ES-I3 (cell line): Measurements from ENCODE around the gene UAP1.
"Not testable (repeated sequence)": the region's sequence is repeated elsewhere in the genome, so short reads cannot be mapped to it uniquely, and the experiment has no call there.

Source experiments
- H3K36me3 ChIP-seq: 2 replicates; pipeline ENCODE4 v1.6.1; 2013; ENCODE audit warnings: mild to moderate bottlenecking, low read length, control low read depth, moderate library complexity; ENCODE audit not compliant: insufficient read depth
- H3K4me1 ChIP-seq: 2 replicates; pipeline ENCODE4 v1.6.1; 2013; ENCODE audit warnings: mild to moderate bottlenecking, control low read depth, low read length; ENCODE audit not compliant: insufficient read depth
- H3K9ac ChIP-seq: 2 replicates; pipeline ENCODE4 v1.6.1; 2013; ENCODE audit warnings: low read depth, mild to moderate bottlenecking, low read length, moderate library complexity
- H3K9me3 ChIP-seq: 2 replicates; pipeline ENCODE4 v1.6.1; 2013; ENCODE audit warnings: mild to moderate bottlenecking, low read length, moderate library complexity; ENCODE audit not compliant: control insufficient read depth, insufficient read depth

The UAP1 gene

GRCh38 chr1:162578071-162578700, 16.7 kb downstream of the UAP1 start:
- Histone ChIP-seq H3K4me1 (no peaks in the 10 kb centered on the region), H3K9ac (no peak overlapping the region), H3K9me3 (no peaks in the 10 kb centered on the region), H3K36me3 (no peaks in the 10 kb centered on the region)

GRCh38 chr1:162578936-162579335, 17.4 kb downstream of the UAP1 start:
- no peak overlapping the region for H3K9ac ChIP-seq
- H3K36me3 ChIP-seq, result peaks cover 3% of the 10 kb centered on the region; the same call in 1 of the 2 replicates
- H3K9me3 ChIP-seq, result no peaks in the 10 kb centered on the region
- H3K4me1 ChIP-seq, result no peaks in the 10 kb centered on the region

- no peaks in the 10 kb centered on the region for H3K4me1 ChIP-seq
- H3K36me3 ChIP-seq, result peaks cover 4% of the 10 kb centered on the region; the same call in 1 of the 2 replicates
- no peak overlapping the region for H3K9ac ChIP-seq
- no peaks in the 10 kb centered on the region for H3K9me3 ChIP-seq
Measured at GRCh38 chr1:162580308-162580707, 18.8 kb downstream of the UAP1 start.

- H3K4me1 ChIP-seq, H3K9ac ChIP-seq, H3K36me3 ChIP-seq, H3K9me3 ChIP-seq: not testable (repeated sequence)
Measured at GRCh38 chr1:162582901-162583300, 21.4 kb downstream of the UAP1 start.

GRCh38 chr1:162585101-162585500, 23.6 kb downstream of the UAP1 start:
- H3K36me3 ChIP-seq, H3K4me1 ChIP-seq: not testable (repeated sequence)

GRCh38 chr1:162587347-162587746, 25.8 kb downstream of the UAP1 start:
- no peaks in the 10 kb centered on the region for H3K9me3 ChIP-seq
- H3K36me3 ChIP-seq, result peaks cover 4% of the 10 kb centered on the region; the same call in 1 of the 2 replicates
- no peak overlapping the region for H3K9ac ChIP-seq
- no peaks in the 10 kb centered on the region for H3K4me1 ChIP-seq

More at GRCh38 chr1:162585101-162585500, 23.6 kb downstream of the UAP1 start:
- not testable (repeated sequence) for H3K9me3 ChIP-seq, H3K9ac ChIP-seq

GRCh38 chr1:162587761-162588260, 26.3 kb downstream of the UAP1 start:
- peaks cover 5% of the 10 kb centered on the region for H3K36me3 ChIP-seq
- no peaks in the 10 kb centered on the region for H3K9me3 ChIP-seq
- no peak overlapping the region for H3K9ac ChIP-seq
- no peaks in the 10 kb centered on the region for H3K4me1 ChIP-seq

- no peak overlapping the region for H3K9ac ChIP-seq
- H3K9me3 ChIP-seq, result no peaks in the 10 kb centered on the region
- peaks cover 5% of the 10 kb centered on the region for H3K36me3 ChIP-seq
- H3K4me1 ChIP-seq, result no peaks in the 10 kb centered on the region
Measured at GRCh38 chr1:162590101-162590500, 28.6 kb downstream of the UAP1 start.

GRCh38 chr1:162590686-162591085, 29.2 kb downstream of the UAP1 start:
- Histone ChIP-seq H3K9me3 (no peaks in the 10 kb centered on the region), H3K4me1 (no peaks in the 10 kb centered on the region), H3K36me3 (peaks cover 5% of the 10 kb centered on the region), H3K9ac (no peak overlapping the region)

GRCh38 chr1:162596514-162597170, 35.1 kb downstream of the UAP1 start:
- no peak overlapping the region for H3K9ac ChIP-seq
- H3K9me3 ChIP-seq, result no peaks in the 10 kb centered on the region
- peaks cover 5% of the 10 kb centered on the region for H3K36me3 ChIP-seq
- H3K4me1 ChIP-seq, result no peaks in the 10 kb centered on the region

- Histone ChIP-seq H3K9me3 (no peaks in the 10 kb centered on the region), H3K9ac (no peak overlapping the region), H3K36me3 (no peaks in the 10 kb centered on the region), H3K4me1 (no peaks in the 10 kb centered on the region)
Measured at GRCh38 chr1:162599451-162599850, 37.9 kb downstream of the UAP1 start.

GRCh38 chr1:162603117-162603516, 41.6 kb downstream of the UAP1 start:
- H3K9me3 ChIP-seq, H3K9ac ChIP-seq, H3K4me1 ChIP-seq, H3K36me3 ChIP-seq: not testable (repeated sequence)

- Histone ChIP-seq H3K36me3 (no peaks in the 10 kb centered on the region), H3K9me3 (no peaks in the 10 kb centered on the region), H3K4me1 (no peaks in the 10 kb centered on the region), H3K9ac (no peak overlapping the region)
Measured at GRCh38 chr1:162605225-162605927, 43.9 kb downstream of the UAP1 start.

GRCh38 chr1:162609306-162609705, 47.8 kb downstream of the UAP1 start:
- Histone ChIP-seq H3K36me3 (no peaks in the 10 kb centered on the region), H3K9ac (no peak overlapping the region), H3K4me1 (peaks cover 5% of the 10 kb centered on the region; the same call in 1 of the 2 replicates), H3K9me3 (no peaks in the 10 kb centered on the region)
